GM19240 (cell line): Measurements from ENCODE around the gene PAX2.

ENCODE experiments used
- DNase-seq: peaks from one replicate; pipeline ENCODE4 v3.0.0; 2011; ENCODE audit warnings: low spot score; ENCODE audit not compliant: insufficient read length

Gene PAX2

DNA sequence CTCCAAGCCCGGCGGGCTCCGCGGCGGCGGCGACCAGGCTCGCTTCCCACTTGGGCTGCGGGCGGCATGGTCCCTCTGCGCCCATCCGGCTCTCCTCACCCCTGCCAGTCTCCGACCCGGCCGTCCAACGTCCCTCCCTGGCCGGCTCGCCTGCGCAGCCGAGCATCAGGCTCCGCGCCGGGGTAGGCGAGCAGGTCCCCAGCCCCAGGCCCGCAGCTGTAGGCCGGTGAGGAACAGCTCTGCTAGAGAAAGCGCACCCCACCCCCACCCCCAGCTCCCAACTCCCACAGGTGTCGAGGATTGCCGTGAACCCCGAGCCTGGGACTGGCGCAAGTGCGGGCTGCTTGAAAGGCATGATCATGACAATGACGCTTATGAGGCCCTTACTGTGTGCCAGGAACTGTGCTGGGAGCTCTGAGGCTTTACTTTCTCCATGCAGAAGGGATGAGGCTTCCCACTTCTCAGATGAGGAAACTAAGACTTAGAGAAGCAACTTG lies 20.8 kb upstream of the PAX2 start:
- DNase-seq: no peak

DNA sequence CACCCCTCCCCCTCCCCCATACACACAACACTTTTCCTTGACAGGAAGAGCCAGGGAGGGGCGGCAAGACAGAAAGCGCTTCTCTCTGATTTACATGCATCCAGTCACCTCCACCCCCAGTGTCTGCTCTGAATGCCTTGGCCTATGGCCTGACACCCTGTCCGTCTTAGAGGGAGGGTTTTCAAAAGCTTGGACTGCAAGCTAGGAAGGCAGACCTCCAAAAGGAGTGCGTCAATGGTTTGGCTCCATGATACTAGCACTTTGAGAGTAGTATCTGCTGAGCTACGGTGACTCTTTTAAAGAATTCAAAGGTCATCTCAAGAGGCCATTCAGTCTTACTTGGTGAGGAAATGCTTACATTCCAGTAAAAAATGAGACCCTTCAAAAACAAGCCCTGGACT lies 20.3 kb upstream of the PAX2 start:
- no peak for DNase-seq

DNA sequence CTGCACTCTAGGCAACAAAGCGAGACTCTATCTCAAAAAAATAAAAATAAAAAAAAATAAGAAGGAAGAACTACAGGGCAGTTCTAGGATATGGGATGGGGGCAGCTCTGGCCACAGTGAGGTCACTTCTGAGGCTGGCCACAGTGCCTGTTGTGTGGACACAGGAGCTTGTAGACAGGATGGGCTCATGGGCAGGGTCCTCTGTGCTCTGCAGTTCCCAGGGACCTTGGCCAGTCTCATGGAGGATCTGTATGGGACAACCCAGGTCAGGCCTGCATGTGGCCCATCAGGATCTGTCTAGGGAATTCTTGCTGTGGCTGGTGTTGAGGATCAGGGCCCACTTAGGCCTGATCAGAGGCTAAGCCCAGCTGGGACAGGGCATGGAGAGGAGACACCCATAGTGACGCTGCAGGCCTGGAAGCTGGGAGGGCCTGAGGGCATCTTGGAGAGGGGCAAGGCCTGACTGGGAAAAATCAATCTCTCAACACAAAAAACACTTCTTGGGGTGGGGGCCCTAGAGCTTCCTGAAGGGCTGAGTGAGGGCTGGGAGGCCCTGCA lies 19.4 kb upstream of the PAX2 start:
- no peak for DNase-seq

DNA sequence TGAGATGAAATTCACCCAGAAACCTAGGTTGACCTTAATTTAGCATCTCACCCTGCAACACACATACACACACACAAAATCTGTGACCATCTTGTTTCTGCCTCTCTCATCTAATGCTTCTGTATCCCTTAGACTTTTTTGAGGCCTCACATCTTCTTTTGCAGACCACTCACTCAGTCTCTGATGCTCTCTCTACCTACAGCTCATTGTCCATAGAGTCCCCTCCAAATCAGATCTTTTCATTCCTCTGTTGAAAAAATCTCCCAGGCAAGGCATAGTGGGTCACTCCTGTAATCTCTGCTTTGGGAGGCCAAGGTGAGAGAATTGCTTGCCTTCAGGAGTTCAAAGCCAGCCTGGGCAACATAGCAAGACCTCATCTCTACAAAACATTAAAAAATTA lies 17.6 kb upstream of the PAX2 start:
- DNase-seq: no peak

DNA sequence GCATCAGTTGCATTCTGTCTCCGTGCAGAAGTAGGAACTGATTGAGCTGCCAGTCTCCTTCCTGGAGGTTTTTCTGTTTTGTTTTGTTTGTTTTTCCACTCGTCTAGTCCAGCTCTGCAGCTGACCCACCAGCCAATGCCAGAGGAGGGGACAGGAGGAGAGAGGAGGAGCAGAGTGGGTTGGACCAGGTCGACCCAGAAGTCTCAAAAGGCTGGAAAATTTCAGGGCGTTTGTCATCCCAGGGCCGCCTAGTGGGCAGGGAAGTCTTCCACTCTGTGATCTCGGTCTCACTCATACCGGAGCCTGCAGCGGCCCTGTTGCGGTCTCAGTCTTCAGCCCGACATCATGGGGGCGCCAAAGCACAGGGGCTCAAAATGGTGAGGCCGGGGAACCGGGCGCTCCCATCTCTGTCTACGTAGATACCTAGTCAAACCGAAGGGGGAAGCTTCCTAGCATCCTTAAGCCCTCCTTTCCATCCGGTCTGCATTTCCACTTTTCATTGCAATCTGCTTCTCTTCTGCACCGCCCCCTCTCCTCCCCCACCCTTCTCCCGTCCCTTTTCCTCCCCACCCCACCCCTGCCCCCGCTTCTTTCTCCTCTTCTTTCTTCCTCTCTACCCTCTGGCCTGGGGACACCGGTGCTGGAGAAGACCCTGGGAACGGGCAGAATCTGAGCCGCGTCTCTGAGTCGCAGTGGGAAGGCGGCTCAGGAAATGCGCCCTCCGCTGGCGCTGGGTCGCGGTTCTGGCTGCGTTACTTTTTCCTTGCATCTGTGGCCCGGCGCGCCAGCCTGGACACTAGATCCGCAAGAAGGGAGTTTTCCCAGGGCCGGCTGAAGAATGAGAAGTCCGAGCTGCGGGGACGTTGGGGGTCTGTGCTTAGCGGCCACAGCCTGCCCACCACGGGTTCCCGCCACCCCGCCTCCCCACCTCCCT lies 16.2 kb upstream of the PAX2 start:
- DNase-seq: no peak

DNA sequence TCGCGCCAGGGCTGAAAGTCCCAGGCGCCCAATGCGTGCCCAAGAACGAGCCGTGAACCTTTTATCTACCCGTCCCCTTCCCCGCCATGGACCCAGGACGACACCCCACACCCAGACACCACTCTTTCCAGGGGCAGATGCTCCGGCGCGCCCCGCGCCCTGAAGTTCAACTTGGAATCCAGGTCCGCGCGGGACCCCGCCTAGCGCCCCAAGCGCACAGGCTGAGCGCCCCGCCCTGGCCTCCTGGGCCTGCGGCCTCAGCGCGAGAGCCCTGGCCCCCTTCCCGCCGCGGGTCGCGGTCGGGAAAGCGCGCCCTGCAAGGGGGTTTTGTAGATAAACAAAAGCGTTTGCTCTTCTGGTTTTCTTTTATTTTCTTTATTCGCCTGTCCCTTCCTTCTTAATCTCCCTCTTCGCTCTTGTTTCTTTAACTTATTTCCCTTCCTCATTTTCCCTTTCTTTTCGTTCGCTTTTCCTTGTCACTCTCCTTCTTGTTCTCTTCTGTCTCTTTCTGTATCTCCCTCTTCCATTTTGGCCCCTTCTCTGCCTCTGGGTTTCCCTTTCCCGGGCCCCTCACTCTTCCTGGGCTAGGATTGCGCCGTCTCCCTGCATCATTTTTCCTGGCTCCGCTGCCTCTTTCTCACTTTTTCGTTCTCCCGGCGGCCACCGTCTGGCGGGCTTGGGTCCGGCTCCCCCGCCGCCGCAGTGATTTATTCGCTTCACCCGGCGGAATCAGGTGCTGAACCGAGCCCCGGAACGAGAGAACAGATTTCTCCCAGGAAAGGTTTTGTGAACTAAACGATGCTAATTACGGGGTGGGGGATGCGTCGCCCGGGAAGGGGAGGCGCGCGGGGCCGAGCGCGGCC lies 15.3 kb upstream of the PAX2 start:
- DNase-seq: no peak

DNA sequence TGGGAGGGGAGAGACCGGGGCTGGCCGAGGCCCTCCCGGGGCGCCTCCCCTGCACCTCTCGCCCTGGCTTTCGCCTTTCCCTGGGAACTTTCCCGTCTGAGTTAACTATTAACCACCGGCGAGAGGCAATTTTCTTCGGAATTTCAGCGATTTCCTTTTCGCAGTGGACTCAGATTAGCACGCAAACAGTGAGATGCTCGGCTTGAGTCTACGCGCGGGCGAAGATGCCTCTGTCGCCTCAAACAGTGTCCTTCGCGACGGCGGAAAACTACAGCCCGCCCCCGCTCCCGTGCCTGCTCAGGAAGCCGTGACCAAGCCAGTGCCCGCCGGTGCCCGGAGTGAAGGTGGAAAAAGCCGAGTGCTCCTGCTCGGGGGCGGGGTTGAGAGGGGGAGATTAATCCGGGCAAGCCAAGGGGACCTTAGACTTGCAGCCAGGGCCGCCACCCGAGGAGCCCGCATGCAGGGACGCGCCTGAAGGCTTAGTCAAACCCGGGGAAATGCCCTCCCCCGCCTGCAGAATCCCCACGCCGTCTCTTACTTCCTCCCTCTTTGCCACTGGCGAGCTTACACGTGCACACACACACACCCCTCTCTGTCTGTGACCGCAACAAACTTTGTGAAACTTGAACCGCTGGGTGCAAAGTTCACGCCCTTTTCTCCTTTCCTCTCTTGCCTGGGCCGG lies 14.5 kb upstream of the PAX2 start:
- DNase-seq: peak; percentile 70

DNA sequence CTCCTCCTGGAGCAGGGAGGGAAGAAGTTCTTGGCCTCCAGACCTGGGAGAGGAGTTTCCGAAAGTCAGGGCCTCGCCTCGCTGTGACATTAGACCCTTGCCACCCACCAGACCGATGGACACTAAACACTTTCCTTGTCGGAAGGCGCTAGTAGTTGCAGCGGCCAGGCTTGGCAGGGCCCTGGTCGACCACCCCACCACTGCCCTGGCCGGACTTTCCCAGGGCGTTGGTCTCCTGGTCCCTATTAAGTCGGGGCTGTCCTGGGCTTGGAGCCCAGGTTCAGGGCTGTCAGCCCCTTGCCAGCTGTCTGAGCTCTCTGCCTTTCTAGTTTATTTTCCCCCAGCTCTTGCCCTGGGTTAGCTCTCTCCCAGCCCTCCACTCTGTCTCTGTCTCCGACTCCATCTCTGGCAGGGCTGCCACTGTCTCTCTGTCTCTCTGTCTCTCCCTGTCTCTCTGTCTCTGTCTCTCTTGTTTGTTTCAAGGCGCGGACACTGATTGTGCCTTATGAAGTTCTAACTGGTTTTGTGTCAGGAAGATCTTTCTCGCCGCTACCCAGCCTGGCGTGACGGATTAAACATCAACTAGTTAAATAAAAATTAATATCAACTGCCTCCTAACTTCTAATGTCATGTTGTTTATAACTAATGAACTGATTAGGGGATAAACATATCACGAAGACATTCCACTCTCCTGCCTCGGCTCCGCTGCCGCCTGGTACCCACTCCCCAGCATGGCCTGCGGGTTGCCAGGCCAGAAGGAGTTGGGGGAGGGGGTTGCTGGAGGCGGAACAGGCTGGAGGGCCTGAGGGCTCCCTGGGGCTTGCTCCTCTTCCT lies 13.8 kb upstream of the PAX2 start:
- DNase-seq: no peak

DNA sequence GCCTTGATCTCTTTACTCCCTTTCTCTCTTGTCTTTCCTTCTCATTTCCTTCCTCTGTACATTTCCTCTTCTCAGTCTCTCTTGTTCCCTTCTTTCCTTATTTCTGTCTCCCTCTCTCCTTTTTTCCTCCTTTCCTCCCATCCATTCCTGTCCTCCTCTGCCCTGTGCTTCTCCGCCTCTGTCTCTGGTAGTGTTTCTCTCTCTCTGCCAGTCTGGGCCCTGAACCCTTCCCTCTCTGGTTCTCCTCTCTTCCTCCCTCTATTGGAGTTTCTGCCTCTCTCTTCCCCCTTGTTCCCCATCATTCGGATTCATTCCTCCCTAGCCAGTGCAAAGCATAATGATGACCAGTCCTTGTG lies 13.2 kb upstream of the PAX2 start:
- no peak for DNase-seq

DNA sequence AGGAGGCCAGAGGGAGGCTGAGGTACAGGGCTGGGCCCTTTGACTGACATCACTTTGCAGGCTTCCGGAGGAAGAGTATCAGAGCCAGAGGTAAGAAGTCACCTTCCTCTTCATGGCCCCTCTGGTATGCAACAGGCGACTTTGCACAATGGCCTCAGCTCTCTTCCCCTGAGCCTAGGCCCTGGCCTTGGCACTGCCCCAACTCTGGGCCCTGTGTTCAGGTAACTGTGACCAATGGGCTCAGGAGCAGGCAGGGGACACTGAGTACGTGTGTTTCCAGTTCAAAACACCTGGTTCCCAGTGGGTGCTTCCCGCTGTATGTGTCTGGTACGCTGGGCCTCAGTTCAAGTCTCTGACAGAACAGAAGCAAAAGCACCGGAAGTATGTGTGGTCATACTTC lies 12.1 kb upstream of the PAX2 start:
- no peak for DNase-seq

DNA sequence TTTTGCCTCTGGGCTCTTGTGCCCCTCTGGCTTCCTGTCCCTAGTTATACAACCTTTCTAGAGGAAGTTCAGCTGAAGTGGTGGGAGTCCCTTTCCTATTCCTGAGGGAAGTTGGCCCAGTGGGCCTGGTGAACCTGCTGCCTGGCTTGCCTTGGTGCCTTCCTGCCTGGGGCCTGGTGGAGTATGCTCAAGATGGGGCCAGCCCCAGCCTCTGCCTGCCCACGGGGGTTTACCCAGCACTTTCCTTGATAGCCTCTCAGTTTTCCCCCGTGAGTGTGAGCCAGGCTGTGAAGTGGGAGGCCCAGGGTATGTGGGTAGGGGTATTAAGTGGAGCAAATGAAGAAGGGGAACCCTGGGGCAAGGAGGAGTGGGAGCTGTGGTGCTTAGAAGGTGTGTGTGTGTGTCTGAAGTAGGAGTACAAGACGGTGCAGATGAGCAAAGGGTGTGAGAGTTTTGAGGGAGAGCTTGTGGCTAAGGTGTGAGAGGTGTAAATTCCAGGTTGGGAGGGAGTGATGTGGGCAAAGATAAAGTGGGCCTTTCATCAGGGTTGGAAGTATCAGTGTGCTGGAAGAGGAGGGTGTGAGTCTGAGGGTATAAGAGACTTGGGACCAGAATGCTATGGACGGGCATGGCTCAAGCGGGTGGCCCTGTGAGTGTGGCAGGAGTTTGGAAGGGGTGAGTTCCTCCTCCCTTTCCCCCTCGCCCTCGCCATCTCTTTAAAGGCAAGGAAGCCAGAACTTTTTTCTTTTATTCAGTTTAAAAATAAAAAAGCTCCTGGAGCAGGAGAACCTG lies 10.9 kb upstream of the PAX2 start:
- DNase-seq: no peak

DNA sequence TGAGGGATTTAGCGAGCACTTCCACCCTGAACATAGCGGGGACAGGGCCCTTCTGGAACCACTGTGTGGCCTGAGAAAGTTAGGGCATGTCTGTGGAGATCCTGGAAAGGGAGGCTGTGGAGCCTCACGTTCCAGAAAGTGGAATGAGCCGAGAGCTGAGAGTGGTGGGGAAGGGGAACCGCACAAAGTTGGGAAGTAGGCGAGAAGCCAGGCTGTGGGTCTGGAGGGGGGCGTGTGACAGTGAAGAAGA lies 10.4 kb upstream of the PAX2 start:
- DNase-seq: no peak

DNA sequence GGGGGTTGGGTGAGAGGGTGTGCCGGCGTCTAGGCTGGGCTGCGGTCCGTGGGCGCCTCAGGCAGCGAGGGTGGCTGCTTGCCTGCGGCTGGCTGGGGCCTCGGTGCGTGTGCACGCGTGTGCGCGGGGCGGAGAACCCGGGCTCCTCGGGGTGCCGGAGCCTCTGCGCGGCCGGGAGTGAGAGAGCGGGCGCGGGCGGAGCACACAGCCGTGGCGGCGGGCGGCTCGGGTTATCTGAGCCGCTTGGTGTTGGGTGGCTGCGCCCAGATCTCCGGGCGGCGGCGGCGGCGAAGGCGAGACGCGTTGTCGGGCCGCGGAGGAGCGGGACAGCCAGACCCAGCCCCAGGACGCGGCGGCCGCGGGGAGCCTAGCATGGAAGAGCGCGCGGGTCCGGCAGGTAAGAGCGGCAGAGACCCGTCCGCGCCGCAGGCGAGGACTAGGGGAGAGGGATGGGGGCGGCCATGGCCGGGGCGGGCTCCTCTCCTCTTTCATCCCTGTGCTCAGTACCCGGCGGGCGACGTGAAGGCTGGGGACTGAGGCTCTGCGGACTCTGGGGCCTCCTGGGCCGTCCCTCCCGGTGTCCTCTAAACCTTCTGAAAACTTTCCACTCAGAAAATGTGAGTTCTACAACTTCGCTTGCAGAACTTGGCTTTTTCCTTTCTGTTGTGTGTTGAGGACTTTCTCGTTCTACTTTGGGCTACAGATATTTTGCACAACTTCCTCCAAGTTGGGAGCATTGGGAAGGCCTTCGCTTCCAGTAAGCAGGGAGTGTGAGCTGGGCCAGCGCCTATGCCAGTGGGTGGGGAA lies 9.8 kb upstream of the PAX2 start:
- DNase-seq: no peak

DNA sequence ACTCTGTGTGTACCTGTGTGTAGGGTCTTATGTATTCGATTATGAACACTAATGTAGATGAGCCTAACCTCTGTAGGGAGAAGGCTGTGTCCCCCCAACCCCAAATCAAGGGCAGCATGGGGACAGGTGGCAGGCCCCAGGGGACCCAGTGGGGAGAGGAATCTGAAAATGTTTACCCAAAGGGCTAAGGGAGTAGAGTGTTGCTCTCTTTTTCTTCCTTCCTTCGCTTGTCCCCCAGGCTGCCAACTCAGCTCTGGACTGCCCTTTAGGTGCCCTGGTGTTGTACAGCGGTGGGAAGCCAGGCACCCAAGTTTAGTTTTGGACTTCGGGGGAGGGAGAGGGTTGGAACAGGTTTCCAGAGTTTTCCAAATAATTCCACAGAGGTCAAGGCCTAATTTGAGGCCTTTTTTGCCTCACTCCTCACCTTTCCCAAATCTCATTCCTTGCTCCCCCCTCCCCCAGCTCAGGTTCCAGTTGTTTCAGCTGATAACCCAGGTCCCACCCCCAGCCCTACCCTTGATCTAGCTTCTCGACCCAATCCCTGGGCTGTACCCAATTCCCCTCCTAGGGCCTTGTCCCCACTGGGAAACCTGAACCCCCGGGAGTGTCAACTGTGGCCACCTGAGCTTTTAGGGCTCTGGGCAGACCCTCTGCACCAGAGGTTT lies 9.1 kb upstream of the PAX2 start:
- no peak for DNase-seq

DNA sequence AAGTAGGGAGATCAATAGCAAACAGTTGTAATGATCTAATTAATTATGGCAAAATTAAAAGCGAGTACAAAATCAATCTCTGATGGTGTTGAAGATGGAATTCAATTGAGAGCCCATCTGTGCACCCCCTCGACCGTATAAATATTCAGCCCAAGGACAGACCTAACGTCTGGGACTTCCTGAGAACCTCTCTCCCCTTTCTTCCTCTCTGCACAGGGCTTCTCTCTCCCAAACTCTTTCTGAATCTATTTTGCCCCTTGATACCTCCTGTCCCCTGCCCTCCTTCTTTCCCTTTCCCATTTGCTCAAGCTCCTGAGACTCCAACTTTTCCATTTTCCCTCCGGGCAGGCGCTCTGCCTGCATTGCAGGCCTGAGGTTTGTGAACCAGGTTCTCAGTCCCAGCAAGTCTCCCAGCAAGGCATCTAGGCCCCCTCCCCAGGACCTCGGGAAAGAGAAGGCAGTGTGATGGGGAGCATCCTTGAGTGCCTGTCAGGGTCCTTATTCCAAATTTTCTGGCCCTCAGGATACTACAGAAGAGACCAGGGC lies 8.5 kb upstream of the PAX2 start:
- DNase-seq: no peak

DNA sequence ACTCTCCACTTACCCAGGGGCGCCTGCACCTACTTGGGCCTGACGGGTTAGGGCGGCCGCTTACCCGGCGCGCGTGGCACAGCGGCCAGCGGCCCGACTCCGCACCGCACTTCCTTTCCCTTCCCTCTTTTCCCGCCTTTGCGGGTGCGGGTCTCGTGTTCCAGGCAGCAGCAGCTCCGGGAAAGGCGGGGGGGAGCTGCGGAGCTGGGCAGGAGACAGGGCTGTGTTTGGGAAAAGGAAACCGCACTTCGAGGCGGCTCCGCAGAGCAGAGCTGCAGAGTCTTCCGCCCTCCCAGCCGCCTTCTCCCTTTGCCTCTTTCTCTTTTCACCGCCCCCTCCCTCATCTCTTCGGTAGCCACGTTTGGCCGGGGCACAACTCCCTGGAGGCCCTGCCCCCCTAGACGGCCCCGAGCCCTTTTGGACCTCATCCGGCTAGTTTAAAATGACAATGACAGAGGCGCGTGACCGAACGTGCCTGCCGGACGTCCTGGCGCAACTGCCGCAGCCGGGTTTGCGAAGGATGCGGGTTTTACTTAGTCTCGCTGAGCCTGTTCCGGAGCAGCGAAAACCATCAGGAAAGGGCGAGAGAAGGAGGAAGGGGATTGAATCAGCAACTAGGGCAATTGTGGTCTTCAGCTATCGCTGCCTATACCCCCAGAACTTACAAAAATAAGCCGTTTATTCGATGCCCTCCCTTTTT lies 7.9 kb upstream of the PAX2 start:
- DNase-seq: no peak

DNA sequence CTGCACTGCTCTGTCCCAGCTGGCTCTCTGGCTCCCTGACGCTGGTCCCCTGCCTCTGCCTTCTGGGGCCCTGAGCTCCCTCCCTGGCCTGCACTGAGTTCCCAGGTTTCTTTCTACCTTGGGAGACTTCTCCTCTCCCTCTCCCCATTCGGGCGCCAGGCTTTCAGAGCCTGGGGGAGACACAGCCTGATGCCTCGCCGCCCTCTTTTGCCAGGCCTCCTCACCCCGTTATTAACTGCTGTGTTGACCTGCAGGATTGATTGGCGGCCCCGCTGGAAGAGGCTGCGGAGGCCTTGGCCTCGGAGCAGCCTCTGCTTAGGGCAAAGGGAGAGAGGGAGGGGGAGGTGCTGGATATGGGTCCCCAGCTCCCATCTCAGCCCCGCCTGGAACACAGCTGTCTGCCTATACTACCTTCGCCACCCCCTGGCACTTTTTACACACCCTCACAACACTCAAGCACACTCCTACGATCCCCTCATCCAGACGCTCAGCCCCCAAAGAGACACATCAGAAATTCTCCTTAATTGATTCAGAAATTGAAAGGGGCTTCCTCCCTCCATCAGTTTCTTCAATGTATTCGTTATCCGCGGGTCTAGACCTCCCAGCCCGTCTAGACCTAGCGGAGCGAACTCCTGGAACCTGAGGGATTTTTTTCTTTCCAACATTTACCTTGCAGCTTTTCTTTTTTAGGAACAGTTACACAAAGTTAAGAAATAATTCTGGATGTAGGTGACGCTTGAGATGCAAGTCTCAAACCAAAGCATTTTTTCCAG lies 7.1 kb upstream of the PAX2 start:
- DNase-seq: no peak
